H54 (cell line): ENCODE results near the gene SEC14L2.

Experiments used
- DNase-seq: peaks from one replicate; pipeline ENCODE4 v3.0.0; 2011; ENCODE audit warnings: low spot score, mixed read lengths; ENCODE audit not compliant: insufficient read length
- FAIRE-seq: peaks from 3 replicates; lab custom pipeline; 2011; peaks lifted over from hg19 to GRCh38; lab: Jason Lieb, UNC
- POLR2A ChIP-seq: IDR thresholded peaks from 2 replicates; pipeline ENCODE4 v1.6.1; 2011; ENCODE audit warnings: low read depth, mild to moderate bottlenecking, low read length

The SEC14L2 gene

DNA sequence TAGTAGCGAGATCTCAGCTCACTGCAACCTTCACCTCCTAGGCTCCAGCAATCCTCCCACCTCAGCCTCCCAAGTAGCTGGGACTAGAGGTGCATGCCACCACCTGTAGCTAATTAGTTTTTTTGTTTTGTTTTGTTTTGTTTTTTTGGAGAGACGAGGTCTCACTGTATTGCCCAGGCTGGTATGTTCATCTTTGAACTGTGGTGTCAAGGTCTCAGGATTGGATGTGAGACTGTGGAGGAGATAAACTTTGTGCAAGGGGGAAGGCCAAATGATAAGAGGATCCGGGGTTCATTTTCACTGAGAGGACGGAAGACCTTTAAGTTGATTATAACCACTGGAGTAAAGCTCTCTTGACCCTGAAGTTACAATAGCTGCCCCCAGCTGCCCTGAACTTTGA, 8.9 kb downstream of the SEC14L2 start:
- DNase-seq (no peak), FAIRE-seq (no peak)
- no peak for TF ChIP-seq POLR2A

DNA sequence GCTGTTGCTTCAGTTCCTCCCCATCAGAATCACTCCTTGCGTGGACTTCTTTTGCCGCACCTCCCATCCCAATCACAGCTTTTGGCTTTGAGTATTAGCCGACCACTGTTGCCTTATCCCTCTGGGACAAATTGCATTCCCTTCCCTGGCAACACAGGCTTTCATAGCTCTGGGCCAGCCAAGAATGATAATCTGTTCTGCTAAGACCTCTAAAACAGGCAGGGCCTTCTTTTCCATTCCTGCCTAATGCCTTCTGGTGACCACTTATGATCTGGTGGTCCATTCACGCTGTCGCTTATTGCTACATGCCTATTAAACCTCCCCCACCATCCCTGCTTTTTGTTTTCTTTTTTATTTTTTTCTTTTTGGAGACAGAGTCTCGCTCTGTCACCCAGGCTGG, 9.6 kb downstream of the SEC14L2 start:
- FAIRE-seq (no peak), DNase-seq (no peak)
- TF ChIP-seq POLR2A: no peak

- FAIRE-seq: no peak
- DNase-seq: no peak
These were observed 11.7 kb downstream of the SEC14L2 start for GRCh38 chr22:30408388-30409102.

GRCh38 chr22:30411780-30412179, 15.0 kb downstream of the SEC14L2 start:
- FAIRE-seq (no peak), DNase-seq (no peak)
- TF ChIP-seq POLR2A: no peak

More at GRCh38 chr22:30408388-30409102, 11.7 kb downstream of the SEC14L2 start:
- TF ChIP-seq POLR2A: no peak

DNA sequence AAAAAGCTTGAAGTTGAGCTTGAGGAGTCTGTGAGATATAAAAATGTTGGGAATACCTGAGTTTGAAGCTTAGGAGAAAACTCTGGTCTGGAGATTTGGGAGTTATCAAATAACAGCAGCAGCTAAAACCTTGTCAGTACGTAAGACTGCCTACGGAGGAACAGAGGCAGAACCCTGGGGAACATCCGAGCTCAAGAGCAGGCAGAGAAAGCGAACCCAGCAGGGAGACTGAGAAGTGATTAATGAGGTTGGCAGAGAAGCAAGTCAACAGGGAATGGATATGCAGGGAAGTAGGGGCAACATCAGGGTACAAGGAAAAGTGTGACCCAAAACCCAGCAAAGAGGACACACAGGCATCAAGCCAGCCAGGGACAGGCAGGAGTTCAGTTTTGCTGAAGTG, 16.2 kb downstream of the SEC14L2 start:
- FAIRE-seq (no peak), DNase-seq (no peak)
- TF ChIP-seq POLR2A: no peak

DNA sequence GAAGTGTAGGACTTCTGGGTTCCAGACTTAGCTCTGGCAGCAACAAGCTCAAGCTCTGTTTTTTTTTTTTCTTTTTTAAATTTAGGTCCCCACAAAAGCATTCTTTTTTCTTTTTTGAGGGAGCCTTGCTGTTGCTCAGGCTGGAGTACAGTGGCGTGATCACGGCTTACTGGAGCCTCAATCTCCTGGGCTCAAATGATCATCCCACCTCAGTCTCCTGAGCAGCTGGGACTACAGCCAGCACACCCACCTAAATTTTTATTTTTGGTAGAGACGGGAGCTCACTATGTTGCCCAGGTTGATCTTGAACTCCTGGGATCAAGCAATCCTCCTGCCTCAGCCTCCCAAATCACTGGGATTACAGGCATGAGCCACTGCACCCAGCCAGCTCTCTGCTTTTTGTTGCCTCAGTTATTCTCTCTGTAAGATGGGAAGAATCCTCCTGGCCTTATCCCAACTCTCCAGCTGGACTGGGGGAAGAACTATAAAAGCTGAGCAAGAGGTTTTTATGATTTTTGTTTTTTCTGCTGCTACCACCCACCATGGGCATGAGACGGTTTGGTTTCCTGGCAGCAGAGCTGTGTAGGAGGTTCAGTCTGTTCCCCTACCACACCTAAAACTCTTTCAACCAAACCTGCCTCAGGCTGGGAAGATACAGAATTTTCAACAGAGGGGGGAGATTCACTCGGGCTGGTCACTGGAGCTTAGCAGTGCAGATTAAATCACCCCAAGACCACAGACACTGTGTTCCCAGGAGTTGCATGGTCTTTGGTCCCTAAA, 17.1 kb downstream of the SEC14L2 start:
- no peak for TF ChIP-seq POLR2A
- DNase-seq: no peak
- FAIRE-seq: no peak

DNA sequence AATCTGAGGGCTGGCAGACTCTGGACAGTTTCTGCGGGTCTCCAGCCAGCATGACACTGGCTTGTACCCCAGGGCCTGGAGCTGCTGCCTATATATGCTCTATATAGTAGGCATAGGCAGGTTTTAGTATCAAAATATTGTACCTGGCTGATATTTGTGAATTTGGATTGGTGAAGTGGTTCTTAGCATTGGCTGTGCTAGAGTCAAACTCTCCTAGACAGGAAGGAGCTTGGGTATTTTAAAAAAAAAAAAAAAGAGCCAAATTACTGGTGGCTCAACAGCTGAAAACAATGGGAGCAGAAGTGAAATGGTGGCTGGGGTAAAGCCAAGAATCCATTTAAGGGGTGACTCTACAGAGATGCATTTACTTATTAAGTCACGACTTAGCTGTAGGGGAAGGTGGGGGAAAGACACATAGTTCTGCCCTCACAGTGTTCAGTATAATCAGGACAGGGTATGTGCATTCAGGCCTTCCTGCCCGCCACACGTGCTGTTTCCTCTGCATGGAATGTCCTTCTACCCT, 17.8 kb downstream of the SEC14L2 start:
- FAIRE-seq (no peak), DNase-seq (no peak)
- no peak for TF ChIP-seq POLR2A

- FAIRE-seq (no peak), DNase-seq (no peak)
- TF ChIP-seq POLR2A: no peak
These were observed 19.6 kb downstream of the SEC14L2 start for GRCh38 chr22:30416403-30416802.

GRCh38 chr22:30416837-30417236, 20.0 kb downstream of the SEC14L2 start:
- no peak for DNase-seq
- no peak for FAIRE-seq
- no peak for TF ChIP-seq POLR2A

DNA sequence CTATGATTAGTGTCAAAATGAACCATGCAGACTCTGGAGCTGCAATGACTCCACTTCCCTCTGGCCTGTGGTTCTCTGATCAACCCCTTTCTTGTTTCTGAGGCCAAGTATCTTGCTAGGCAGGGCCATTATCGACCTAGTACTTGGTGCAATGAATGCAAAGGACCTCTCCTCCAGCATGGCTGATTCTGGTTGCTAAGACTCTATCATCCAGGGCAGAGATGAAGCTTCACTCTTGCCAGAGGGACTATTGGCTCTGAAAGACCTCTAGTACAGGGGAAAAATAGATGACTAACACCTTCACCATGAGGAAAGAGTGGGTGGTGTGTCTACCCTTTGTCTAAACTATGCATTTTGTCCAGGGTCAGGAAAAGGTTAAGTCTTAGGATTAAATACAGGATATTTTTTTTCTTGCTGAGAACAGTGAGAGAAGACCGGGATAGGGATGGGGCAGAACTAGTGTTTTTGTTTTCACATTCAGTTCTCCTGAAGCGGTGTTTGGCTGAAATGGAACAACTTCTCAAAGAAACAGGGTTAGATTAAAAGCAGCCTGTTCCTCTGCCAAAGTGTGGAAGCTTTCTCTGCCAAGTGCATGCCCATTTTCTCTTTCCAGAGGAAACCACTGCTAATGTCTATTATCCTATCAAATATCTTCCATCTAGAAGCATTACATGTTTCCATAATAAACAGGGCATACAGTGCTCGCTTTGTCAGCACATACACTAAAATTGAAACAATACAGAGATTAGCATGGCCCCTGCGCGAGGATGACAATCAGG, 23.7 kb downstream of the SEC14L2 start:
- peak; percentile 43 for FAIRE-seq

GRCh38 chr22:30421695-30422480, 25.1 kb downstream of the SEC14L2 start:
- TF ChIP-seq POLR2A: no peak
- no peak for DNase-seq
- no peak for FAIRE-seq

More for the DNA sequence above, 23.7 kb downstream of the SEC14L2 start:
- TF ChIP-seq POLR2A: no peak
- no peak for DNase-seq

- TF ChIP-seq POLR2A: no peak
- no peak for DNase-seq
- FAIRE-seq: peak; percentile 61
These were observed 25.9 kb downstream of the SEC14L2 start for GRCh38 chr22:30422481-30423300.
